ENCODE data around the gene HYKK.
"Not testable (repeated sequence)": the region's sequence is repeated elsewhere in the genome, so short reads cannot be mapped to it uniquely, and the experiment has no call there.

Gene HYKK

GRCh38 chr15:78524230-78524629 lies 16.9 kb downstream of the HYKK start:
- in situ Hi-C loops (cut with MboI; ENCODE audit: low pct_unique_long_range_greater_than_20kb, low sequenced_read_pairs, unreplicated experiment): no loop called here
- no peak for TF ChIP-seq CTCF (IDR thresholded peaks at IDR 0.05; ENCODE audit: extremely low read depth, insufficient read depth, missing control alignments)
- DNase-seq (ENCODE audit: low spot score): no peak

- TF ChIP-seq CTCF (IDR thresholded peaks at IDR 0.05; ENCODE audit: extremely low read depth, insufficient read depth, missing control alignments): no peak
- DNase-seq (ENCODE audit: low spot score): no peak
- in situ Hi-C loops (cut with MboI; ENCODE audit: low pct_unique_long_range_greater_than_20kb, low sequenced_read_pairs, unreplicated experiment): no loop called here
Measured at GRCh38 chr15:78527325-78527724, 19.9 kb downstream of the HYKK start.

- DNase-seq (ENCODE audit: low spot score): no peak
- in situ Hi-C loops (cut with MboI; ENCODE audit: low pct_unique_long_range_greater_than_20kb, low sequenced_read_pairs, unreplicated experiment): no loop called here
- TF ChIP-seq CTCF (IDR thresholded peaks at IDR 0.05; ENCODE audit: extremely low read depth, insufficient read depth, missing control alignments): no peak
Measured at GRCh38 chr15:78533331-78533730, 26.0 kb downstream of the HYKK start.

GRCh38 chr15:78536134-78536533 lies 28.8 kb downstream of the HYKK start:
- in situ Hi-C loops (cut with MboI; ENCODE audit: low pct_unique_long_range_greater_than_20kb, low sequenced_read_pairs, unreplicated experiment): no loop called here
- no peak for TF ChIP-seq CTCF (IDR thresholded peaks at IDR 0.05; ENCODE audit: extremely low read depth, insufficient read depth, missing control alignments)
- no peak for DNase-seq (ENCODE audit: low spot score)

GRCh38 chr15:78537266-78537905 lies 30.0 kb downstream of the HYKK start:
- DNase-seq (ENCODE audit: low spot score): no peak
- no peak for TF ChIP-seq CTCF (IDR thresholded peaks at IDR 0.05; ENCODE audit: extremely low read depth, insufficient read depth, missing control alignments)
- in situ Hi-C loops (cut with MboI; ENCODE audit: low pct_unique_long_range_greater_than_20kb, low sequenced_read_pairs, unreplicated experiment): no loop called here

GRCh38 chr15:78538358-78538757 lies 31.0 kb downstream of the HYKK start:
- in situ Hi-C loops (cut with MboI; ENCODE audit: low pct_unique_long_range_greater_than_20kb, low sequenced_read_pairs, unreplicated experiment): no loop called here
- no peak for DNase-seq (ENCODE audit: low spot score)
- no peak for TF ChIP-seq CTCF (IDR thresholded peaks at IDR 0.05; ENCODE audit: extremely low read depth, insufficient read depth, missing control alignments)

- in situ Hi-C loops (cut with MboI; ENCODE audit: low pct_unique_long_range_greater_than_20kb, low sequenced_read_pairs, unreplicated experiment); DNase-seq (ENCODE audit: low spot score): not testable (repeated sequence)
Measured at GRCh38 chr15:78539464-78540140, 32.2 kb downstream of the HYKK start.

All from GM13977 (cell line).